Mammary microvascular endothelial cell (primary cell): Measurements from ENCODE around the gene UBE2U. TPM values are rescaled to one million over a fixed set of nuclear protein-coding genes. Genes with fewer than 3 reads are reported as not detected.

Experiments used
- total RNA-seq: library from RNA; depleted of rRNA; stranded (reverse); fragments of >200 nt; gene quantifications from 2 replicates; pipeline ENCODE4 v1.2.3, GENCODE V29; 2015

The UBE2U gene, protein sequence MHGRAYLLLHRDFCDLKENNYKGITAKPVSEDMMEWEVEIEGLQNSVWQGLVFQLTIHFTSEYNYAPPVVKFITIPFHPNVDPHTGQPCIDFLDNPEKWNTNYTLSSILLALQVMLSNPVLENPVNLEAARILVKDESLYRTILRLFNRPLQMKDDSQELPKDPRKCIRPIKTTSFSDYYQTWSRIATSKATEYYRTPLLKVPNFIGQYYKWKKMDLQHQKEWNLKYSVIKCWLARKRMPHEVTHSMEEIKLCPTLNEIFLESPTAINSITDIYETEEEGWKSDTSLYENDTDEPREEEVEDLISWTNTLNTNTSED
- total RNA-seq = not detected in 2 replicates

GRCh38 chr1:64203420-64203819 is at the start of gene UBE2U:
Gene UBE2U, plus strand, starts transcription at chr1:64203623. Its CDS starts 428 bp downstream, at chr1:64204051.

